HG03139 (cell line): Measurements from ENCODE around the gene TBCE.

Experiments
- ATAC-seq: cut with Tn5 transposase; IDR thresholded peaks from one replicate; pipeline ENCODE4 v1.9.1; 2021; ENCODE audit not compliant: unreplicated experiment

Gene TBCE

DNA sequence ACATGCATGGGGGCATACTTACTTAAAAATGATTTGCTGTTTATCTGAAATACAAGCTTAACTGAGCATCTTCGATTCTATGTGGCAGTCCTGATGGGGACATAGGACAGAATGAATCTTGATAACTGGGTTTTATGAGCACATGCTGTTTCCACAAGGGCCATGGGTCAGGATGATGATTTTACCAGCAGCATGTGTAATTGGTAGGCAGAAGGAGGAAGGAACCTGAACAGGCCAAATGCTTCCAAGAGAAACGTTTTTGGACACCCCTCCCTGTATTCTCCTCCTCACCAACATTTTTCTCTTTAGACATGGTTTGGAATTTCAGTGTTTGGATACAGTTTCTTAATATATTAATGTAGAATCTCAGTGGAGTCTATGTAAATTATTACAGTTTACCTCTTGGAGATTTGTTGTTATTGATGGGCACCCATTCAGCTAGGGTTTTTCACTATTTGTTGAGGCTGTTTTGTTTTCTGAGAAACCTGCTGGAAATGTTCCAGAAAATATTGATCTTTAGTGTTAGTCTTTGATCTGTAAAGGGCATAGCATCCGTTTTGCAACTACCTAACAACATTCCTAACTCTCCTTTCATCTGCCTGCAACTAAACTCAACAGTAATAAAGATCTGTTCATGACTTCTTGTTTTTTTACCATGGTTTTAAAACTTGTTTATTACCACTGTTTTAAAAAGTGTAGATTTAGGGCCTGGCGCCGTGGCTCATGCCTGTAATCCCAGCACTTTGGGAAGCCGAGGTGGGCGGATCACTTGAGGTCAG is 42.0 kb downstream of the TBCE start:
- no peak for ATAC-seq

DNA sequence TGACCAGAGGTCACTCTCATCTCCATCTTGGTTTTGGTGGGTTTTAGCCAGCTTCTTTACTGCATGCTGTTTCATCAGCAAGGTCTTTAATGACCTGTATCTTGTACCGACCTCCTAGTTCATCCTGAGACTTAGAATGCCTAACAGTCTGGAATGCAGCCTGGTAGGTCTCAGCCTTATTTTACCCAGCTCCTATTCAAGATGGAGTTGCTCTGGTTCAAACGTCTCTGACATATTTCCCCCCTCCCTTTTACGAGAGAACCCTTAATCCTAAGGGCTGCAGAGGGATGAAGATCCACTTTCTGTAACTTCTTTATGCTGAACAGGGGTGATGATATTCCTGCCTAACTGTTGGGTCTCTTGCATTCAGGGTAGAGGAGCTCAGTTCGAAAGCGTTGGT is 43.2 kb downstream of the TBCE start:
- ATAC-seq, result no peak

DNA sequence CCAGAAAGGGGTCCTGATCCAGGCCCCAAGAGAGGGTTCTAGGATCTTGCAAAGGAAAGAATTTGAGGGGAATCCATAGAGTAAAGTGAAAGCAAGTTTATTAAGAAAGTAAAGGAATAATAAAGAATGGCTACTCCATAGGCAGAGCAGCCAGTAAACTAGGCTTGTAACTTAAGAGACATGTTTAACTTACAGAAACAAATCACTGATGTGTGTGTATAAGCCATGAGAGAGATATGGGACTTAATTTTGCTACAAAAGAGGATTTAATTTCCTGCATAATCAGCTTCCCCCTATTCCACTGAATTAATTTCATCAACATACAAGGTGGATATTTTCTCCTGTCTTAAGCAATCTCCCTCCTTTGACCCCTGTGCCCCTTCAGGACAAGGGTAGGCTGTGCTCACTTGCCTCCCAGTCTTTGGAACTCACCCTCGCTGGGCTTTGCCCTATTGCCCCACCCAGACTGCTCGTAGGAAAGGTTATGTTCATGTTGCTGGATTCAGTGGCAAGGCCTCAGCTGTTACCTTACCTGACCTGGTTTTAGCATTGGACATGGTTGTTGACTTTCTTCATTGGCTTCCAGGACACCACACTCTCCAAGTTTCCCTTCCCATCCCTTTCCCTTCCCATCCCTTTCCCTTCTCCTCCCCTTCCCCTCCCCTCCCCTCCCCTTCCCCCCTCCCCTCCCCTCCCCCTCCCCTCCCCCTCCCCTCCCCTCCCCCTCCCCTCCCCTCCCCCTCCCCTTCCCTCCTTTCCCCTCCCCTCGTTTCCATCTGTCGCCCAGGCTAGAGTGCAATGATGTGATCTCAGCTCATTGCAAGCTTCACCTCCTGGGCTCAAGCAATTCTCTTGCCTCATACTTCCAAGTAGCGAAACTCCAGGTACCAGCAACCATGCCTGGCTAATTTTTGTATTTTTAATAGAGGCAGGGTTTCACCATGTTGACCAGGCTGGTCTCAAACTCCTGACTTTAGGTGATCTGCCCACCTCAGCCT is 44.6 kb downstream of the TBCE start:
- no peak for ATAC-seq

DNA sequence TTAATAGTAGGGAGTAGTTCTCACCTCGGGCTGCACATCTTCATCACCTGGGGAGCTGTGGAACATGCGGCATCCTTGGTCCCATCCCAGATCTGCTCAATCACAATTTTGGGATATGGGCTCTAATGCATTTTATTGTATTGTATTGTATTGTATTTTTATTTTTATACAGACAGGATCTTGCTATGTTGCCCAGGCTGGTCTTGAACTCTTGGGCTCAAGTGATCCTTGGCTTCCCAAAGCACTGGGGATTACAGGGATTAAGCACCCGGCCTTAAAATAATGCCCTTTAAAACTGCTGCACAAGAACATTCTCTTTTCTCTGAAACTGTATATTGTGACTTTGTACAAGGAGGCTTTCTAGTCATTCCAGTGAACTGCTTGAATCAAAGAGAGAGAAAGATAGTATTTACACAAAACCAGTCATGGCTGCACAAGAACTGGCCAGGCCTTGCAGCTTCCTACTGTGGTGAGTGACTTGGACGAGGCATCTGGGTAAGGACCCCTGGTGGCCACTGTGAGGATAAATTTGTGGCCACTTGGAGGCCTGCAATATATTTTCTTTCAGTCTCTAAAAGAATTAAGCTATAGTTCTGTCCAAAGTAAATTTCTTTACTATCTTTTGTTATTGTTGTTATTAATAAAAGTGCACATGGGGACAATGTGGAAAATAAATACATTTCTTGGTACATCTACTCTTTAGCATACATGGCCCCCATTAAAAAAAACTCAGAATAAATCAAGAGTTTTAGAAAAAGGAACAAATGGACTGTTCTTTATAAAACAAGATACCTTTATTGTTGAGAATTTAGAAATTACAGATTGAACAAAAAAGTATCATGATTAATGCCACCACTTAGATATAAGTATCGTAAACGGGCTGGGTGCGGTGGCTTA is 48.0 kb downstream of the TBCE start:
- no peak for ATAC-seq

DNA sequence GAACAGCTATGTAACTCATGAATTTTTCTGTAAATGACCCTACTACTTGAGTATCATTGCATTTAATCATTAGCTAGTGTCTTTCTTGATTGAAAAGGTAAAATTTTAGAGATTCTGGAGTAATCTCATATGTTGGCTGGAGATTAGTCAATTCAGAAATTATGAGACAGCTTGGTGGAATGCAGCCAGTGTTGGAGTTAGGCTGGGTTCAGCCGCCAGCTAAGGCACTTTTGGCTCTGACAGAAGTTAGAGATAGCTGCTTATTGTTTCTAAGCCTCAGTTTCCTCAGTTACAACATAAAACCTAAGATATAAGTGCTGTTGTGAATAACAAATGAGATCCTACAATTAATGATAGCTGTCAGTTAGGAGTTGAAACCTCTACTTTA is 49.4 kb downstream of the TBCE start:
- no peak for ATAC-seq

DNA sequence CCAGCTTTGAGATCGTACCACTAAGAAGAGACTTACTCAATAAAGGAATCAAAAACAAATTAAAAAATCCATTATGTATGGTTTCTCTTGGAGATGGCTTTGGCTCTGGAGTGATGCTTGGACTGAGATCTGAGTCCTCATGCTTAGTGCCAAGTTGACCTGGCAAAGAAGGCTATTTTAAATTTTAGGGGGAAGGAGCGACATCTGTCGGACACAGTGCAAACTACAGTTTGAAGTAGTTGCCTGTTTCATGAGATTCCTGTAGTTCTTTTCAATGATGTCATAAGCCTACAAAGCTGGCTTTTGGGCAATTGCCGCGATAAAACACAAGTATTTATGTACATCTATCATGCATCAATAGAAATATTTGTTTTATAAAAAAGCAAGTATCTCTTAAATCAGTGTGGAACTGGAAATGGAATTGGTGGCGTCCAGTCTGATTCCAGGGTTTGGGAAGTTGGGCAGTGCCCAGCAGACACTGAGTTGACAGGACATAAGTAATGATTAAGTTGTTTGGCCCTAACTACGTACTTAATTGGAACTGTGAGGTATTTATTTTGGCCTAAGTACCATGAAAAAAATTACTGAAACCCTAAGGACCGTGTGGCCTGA is 50.0 kb downstream of the TBCE start:
- ATAC-seq, result no peak

DNA sequence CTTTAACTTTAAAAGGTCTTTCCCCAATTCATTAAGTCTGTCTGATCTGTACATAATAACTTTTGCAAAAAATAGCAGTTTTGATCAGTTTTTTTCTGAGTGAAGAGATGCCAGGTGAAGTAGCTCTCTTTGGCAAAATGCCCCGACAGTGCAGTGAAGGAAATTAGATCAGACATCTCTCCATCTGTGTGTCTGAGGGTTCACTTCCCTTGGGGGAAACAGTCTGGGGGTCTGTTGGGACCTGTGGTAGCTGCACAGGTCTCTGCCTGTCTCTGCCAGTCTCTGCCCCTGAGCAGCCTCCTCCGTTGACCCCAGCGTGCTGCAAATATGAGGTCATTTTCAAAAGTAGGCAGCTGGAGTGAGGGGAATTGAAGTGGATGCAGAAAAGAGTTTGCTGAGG is 54.5 kb downstream of the TBCE start:
- no peak for ATAC-seq

DNA sequence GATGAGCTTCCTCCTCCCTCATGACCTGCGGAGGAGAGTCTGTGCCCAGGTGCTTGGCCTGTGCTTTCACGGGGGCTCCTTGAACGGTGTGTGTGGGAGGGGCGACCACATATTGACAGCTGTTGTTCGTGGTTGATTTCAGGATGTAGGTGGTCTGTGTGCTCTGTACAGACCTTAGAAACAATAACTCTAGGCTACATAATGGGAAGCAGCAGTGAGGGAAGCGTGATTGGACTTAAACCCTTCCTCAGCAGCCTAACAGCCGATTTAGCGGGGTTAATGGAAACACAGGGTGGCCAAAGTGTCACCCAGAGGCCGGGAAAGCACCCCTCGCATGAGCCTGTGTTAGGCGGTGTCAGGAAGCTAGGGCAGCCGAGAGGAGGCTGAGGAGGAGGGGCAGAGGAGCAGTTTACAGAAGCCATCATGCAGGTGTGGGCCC is 56.0 kb downstream of the TBCE start:
- ATAC-seq, result peak; percentile 60

DNA sequence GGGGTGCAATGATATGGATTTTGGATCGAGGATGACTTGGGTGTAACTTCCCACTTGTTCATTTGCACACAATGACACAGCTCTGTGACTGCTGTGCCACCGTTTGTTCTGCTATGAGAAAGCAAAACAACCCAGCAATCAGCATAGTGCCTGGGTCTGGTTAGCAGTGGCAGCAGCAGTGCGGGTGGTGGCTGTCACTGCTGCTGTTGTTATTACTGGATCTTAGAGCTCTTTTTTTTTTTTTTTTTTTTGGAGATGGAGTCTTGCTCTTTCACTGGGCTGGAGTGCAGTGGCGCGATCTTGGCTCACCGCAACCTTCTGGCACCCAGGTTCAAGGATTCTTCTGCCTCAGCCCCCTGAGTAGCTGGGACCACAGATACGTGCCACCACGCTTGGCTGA is 56.9 kb downstream of the TBCE start:
- no peak for ATAC-seq

DNA sequence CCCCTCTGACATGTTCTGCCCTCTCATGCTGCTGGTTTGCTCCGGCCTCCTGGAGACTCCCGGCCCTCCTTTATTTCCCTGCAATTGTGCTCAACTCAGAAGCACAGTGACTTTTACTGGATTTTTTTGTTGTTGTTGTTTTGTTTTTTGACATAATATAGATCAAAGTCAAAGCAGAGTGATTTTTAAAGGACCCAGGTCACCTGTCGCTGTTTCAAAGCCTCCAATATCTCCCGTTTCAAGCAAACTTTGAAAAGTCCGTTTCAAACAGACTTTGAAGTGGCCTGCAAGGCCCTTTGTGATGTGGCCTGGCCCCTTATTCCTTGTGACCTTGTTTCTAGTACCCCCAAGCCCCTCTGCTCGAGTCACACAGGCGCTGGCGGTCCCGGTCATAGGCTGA is 58.1 kb downstream of the TBCE start:
- no peak for ATAC-seq

DNA sequence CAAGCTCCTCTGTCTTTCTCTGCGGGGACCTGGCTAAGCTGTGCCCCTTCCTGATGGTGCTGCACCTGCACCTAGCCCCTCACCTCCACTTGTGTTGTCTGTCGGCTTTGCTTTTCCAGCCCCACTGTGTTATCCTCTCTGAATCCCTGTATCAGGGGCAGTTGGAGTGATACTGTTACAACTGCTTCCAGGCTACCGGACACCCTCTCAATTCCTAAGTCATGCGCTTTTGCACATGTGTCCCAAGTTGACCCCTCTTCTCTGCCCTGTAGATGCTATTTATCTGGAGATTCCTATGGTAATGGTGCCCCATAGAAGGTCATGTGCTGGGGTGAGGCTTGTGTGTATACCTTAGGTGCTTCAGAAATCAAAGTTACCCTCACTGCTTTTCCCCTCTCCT is 58.9 kb downstream of the TBCE start:
- ATAC-seq, result no peak

DNA sequence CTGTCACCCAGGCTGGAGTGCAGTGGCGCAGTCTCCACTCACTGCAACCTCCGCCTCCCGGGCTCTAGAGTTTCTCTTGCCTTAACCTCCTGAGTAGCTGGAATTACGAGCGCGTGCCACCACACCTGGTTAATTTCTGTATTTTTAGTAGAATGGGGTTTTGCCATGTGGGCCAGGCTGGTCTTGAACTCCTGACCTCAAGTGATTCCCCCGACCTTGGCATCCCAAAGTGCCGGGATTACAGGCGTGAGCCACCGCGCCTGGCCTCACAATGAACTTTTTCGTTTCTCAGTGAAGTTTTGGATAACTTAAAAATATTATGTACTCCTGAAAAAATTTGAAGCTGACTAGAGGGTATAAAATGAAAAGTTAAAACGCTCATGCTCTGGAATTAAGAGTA is 59.5 kb downstream of the TBCE start:
- ATAC-seq, result no peak

DNA sequence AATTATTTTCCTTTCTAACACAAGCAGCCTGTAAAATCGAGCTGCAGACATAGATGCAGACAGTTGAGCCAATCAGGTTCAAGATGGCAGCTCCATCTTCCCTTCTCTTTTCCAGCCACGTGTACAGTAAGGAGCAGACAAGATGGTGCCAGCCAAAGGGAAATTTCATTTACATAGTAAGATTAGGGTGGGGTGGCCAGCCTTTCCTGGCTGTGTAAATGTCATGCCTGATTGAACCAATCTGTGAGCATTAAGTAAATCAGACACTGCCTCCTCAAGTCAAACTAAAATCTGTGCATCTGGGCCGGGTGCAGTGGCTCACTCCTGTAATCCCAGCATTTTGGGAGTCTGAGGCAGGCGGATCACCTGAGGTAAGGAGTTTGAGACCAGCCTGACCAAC is 60.2 kb downstream of the TBCE start:
- ATAC-seq, result no peak

DNA sequence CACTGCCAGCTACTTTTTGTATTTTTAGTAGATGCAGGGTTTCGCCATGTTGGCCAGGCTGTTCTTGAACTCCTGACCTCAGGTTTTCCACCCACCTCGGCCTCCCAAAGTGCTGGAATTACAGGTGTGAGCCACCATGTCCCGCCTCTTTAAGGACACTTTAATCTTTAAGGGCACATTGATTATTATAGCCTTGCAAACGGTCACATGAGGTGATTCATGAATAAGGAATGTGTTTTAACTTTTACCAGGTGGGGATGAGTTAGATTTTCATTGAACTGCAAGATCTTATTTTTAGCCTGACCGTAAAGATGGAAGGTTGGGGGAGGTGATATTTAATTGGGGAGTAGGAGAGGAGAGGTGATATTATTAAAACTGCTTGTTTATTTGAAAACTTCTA is 61.9 kb downstream of the TBCE start:
- no peak for ATAC-seq

DNA sequence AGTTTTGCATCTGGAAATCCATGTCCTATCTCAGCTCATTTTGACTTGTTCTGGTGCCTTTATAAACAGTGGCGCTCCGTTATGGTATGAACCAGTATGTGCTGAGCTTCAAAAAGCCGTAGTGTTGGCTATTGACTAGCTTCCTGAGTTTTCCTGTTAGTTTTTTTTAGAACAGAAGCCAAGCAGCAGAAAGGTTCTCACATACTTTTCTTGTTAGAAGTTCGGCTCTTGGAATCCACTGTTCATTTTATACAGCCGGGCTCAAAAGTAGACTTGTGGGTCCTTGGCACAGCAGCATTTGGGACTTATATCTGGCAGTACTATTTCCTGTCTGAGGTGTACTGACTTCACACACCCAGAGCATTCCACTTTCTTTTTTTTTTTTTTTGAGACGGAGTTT is 63.8 kb downstream of the TBCE start:
- no peak for ATAC-seq

DNA sequence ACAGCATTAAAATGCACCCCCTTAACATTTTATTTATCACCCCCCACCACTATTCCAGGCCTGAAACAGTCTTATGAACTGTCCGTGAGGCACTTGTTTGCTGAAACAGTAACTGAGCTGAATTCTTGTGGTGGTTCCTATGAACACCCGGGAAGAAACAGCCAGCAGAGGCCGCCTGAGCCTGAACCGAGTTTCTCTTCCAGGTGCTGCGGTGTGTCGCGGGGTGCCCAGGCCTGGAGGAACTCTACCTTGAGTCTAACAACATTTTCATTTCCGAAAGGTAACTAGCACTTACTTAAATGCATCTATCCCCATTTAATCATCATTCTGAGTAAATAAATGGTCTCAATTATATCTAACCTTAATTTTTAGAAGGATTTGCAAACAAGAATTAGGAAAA is 66.8 kb downstream of the TBCE start:
- no peak for ATAC-seq

DNA sequence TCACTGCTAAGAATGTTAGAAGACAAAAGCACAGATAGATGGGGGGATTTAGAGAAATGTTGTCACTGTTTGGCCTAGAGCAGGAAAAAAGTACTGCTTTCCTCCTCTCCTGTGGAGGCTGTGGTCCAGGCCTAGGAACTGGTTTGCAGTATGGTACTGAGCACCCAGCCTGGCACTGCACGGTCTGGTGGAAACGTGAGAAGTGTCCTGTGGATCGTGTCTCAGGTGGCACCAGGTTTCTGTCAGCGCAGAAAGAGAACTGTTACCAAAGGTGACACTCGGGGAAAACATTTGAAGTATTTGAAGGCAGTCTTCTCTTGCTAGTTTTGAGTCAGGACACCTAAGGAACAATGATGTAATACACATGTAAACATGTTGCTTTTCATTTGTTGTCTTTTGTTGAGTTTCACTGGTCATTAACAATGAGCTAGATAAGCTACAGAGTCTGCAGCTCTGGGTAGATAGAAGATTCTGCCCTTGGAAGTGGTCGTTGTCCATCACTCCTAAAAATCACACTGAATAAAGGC is 74.0 kb downstream of the TBCE start:
- ATAC-seq, result no peak

DNA sequence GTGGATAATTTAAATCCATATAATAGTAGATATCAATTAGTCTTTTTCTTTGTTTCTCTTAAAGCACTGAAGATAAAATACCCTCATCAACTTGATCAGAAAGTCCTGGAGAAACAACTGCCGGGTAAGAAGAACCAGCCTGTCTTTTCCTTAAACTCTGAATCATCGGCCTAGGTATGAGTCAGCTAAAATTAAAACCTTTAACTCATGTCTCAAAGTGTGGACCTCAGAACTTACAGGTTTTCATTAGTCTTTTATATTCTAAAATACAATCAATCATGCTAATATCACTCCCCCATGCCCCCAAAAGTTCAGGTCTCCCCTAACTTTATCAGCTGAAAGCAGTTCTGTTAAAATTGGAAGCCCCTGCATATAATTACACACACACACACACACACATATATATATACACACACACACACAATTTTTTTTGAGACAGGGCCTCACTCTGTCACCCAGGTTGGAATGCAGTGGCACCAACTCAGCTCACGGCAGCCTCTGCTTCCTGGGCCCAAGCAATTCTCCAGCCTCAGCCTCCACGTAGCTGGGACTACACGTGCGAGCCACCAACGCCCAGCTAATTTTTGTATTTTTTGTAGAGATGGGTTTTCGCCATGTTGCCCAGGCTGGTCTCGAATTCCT is 75.7 kb downstream of the TBCE start:
- ATAC-seq, result no peak

DNA sequence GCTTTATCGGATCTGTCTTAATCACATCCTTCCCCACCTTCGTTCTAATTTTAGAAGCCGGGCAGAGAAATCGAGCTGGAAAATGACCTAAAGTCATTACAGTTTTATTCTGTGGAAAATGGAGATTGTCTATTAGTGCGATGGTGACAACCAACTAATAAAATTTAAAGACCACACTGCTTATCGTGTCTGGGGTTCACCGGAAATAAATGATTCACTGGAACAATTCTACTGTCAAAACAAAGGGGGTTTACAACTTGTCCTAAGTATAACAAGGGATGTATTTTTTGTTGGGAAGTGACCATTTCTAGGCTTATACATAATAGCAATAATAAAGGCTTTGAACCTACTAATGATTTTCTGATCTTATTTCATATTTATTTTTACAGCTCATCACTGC is 81.4 kb downstream of the TBCE start:
- no peak for ATAC-seq

DNA sequence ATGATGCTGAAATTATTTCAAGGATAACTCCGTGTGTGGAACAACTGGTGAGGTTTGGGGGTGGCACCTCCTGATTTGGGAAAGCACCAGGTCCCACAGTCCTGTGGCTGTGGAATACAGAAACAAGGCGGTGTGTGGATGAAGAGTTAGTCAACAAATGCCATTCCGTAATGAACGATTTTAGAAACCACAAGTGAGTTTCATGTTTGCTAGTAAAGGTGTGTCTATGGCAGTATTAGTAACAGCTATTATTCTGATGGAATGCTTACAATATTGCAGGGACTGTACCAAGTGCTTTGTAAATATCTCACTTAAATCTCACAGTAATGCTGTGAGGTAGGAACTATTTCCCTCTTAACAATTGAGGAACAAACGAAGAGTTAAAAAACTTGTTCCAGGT is 83.2 kb downstream of the TBCE start:
- no peak for ATAC-seq
